ENCODE measurements around the gene SLC4A2.

GRCh38 chr7:151123822-151124464 lies 64.6 kb downstream of the SLC4A2 start:
- TF ChIP-seq CTCF (conservative IDR thresholded peaks at IDR 0.05; ENCODE audit: low read length) (peak; percentile 98), EZH2phosphoT487 (IDR thresholded peaks at IDR 0.05; ENCODE audit: borderline replicate concordance, low read depth, low read length) (no peak)

Measured in OCI-LY7 (cell line).